ENCODE measurements around the gene PTGER2.

DNA sequence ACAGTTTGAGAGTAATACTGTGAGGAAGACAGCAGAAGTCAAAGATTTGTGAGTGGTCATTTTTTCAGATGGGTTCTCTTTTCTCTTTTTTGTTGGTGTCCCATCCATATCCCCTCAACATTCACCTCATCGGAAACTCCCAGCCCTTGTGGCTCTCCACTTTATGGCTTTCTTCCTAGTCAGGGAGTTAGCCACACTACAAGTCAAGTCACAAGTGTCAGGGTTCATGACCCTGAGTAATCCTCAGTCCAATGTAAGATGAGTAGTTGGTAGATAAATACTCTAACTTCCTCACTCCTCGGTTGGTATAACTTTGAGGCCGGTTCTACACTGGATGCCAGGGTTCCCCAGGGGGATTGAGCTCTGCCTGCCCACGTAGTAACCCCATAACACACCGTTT is 41.4 kb downstream of the PTGER2 start:
- TF ChIP-seq MTA3 (CRISPR knock-in tag; IDR thresholded peaks at IDR 0.05) (no peak), ZFP36L1 (CRISPR knock-in tag; IDR thresholded peaks at IDR 0.05) (no peak), ZNF577 (CRISPR knock-in tag; IDR thresholded peaks at IDR 0.05; ENCODE audit: borderline replicate concordance, low read depth) (no peak)
- TF ChIP-seq, protein P1, sequence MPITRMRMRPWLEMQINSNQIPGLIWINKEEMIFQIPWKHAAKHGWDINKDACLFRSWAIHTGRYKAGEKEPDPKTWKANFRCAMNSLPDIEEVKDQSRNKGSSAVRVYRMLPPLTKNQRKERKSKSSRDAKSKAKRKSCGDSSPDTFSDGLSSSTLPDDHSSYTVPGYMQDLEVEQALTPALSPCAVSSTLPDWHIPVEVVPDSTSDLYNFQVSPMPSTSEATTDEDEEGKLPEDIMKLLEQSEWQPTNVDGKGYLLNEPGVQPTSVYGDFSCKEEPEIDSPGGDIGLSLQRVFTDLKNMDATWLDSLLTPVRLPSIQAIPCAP (CRISPR knock-in tag; IDR thresholded peaks at IDR 0.05; ENCODE audit: low read depth), result no peak
